IPS-15b (cell line): ENCODE data around the gene MED12.

Source experiments
- H3K27me3 ChIP-seq: one replicate; pipeline ENCODE4 v1.6.1; 2013; ENCODE audit warnings: low read length; ENCODE audit not compliant: control insufficient read depth, insufficient read depth
- H3K36me3 ChIP-seq: one replicate; pipeline ENCODE4 v1.6.1; 2013; ENCODE audit warnings: low read length; ENCODE audit not compliant: control insufficient read depth, insufficient read depth
- H3K4me1 ChIP-seq: one replicate; pipeline ENCODE4 v1.6.1; 2013; ENCODE audit warnings: mild to moderate bottlenecking, low read length; ENCODE audit not compliant: control insufficient read depth, insufficient read depth
- H3K4me3 ChIP-seq: one replicate; pipeline ENCODE4 v1.5.1; 2013; ENCODE audit warnings: low read depth, low read length
- H3K9ac ChIP-seq: one replicate; pipeline ENCODE4 v1.6.1; 2013; ENCODE audit warnings: low read depth, mild to moderate bottlenecking, low read length
- H3K9me3 ChIP-seq: one replicate; pipeline ENCODE4 v1.6.1; 2013; ENCODE audit warnings: mild to moderate bottlenecking, low read length; ENCODE audit not compliant: control insufficient read depth, insufficient read depth

Gene MED12

GRCh38 chrX:71147496-71148277, 29.3 kb downstream of the MED12 start:
- Histone ChIP-seq H3K36me3 (no peaks in the 10 kb centered on the region), H3K4me3 (no peak overlapping the region), H3K27me3 (no peaks in the 10 kb centered on the region), H3K4me1 (peaks cover 3% of the 10 kb centered on the region), H3K9me3 (no peaks in the 10 kb centered on the region), H3K9ac (no peak overlapping the region)

DNA sequence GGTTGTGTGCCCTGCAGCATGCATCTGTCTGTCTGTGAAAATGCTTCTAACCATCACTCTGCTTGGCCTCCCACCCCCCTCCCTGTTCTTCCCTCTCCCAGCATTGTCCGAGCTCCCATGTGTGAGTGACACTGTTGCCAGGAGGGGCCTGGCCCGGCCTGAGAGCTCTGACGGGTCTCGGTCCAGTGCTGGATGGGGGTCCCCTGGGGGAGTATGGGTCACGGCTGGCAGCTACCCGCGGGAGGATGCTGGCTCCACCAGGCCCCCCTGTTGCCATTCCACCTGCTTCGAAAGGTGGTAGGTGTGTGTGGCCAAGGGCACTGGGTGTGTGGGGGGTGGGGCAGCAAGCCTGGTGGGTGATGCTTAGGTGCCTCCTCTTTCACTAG, 29.9 kb downstream of the MED12 start:
- Histone ChIP-seq H3K4me1 (peaks cover 3% of the 10 kb centered on the region), H3K36me3 (no peaks in the 10 kb centered on the region), H3K9ac (no peak overlapping the region), H3K27me3 (no peaks in the 10 kb centered on the region), H3K9me3 (no peaks in the 10 kb centered on the region), H3K4me3 (no peak overlapping the region)

DNA sequence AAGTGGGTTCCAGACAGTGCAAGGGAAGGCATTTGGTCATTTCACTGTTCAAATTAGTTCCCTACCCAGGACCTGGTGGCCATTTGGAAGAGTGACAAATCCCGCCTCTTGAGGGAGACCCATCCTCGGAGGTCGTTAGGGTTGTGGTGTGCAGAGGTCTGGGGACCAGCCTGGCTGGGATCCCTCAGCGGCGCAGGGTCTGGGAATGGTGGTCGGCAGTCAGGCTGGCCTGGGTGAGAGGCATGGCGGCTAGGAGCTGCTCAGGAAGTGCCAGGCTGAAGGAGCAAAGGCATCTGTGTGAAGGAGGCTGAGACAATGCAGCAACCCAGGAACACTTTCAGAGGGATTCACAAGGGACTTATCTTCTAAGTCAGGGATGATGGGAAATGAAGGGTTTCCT, 33.0 kb downstream of the MED12 start:
- Histone ChIP-seq H3K4me1 (peaks cover under 1% of the 10 kb centered on the region), H3K9ac (no peak overlapping the region), H3K9me3 (peaks cover under 1% of the 10 kb centered on the region), H3K27me3 (no peaks in the 10 kb centered on the region), H3K36me3 (no peaks in the 10 kb centered on the region), H3K4me3 (no peak overlapping the region)

DNA sequence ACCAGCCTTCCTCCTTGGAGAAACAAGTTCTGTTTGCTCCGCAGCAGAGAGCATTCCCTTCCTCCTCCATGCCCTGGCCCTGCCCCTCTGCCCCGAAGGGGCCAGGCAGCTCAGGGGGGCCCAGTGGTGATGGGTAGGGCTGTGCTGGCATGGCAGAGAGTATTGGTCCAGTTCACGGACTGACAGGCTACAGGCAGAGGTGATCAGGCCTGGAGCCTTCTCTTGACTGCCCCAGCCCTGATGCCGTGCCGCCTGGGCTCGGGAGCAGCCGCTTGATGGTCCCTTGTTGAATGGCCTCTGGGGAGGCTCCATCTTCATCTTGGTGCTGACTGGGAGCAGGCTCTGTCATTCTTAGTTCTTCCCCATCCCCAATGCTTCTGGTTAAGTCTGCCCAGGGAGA, 35.8 kb downstream of the MED12 start:
- peaks cover 4% of the 10 kb centered on the region for H3K9me3 ChIP-seq
- peaks cover 5% of the 10 kb centered on the region for H3K36me3 ChIP-seq
- no peak overlapping the region for H3K9ac ChIP-seq
- no peaks in the 10 kb centered on the region for H3K27me3 ChIP-seq
- H3K4me3 ChIP-seq: no peak overlapping the region
- no peaks in the 10 kb centered on the region for H3K4me1 ChIP-seq

DNA sequence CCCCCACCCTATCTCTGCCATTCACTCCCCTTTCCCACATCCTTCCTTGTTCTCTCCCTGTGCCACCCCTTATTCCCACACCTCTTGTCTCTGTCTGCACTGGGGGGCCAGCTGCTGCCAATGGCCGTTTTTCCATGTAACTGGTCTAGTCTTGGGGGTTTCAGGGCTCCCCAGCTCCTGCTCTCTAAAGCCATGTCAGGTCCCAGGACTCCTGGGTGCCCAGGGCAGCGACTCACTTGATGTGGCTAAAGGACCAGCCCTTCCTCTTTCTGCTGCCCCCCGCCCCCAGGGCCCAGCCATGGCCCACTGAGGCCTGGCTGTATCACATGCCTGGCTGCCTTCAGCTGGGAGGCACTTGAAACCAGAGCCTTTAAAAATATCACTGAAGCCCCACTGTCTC, 36.2 kb downstream of the MED12 start:
- H3K4me3 ChIP-seq: no peak overlapping the region
- no peaks in the 10 kb centered on the region for H3K27me3 ChIP-seq
- H3K36me3 ChIP-seq: peaks cover 5% of the 10 kb centered on the region
- H3K4me1 ChIP-seq: no peaks in the 10 kb centered on the region
- peaks cover 4% of the 10 kb centered on the region for H3K9me3 ChIP-seq
- no peak overlapping the region for H3K9ac ChIP-seq

- H3K36me3 ChIP-seq: peaks cover 5% of the 10 kb centered on the region
- H3K4me1 ChIP-seq: no peaks in the 10 kb centered on the region
- no peaks in the 10 kb centered on the region for H3K27me3 ChIP-seq
- no peak overlapping the region for H3K9ac ChIP-seq
- peaks cover 4% of the 10 kb centered on the region for H3K9me3 ChIP-seq
- no peak overlapping the region for H3K4me3 ChIP-seq
Measured at GRCh38 chrX:71158603-71159002, 40.2 kb downstream of the MED12 start.

- H3K27me3 ChIP-seq: no peaks in the 10 kb centered on the region
- peaks cover 5% of the 10 kb centered on the region for H3K36me3 ChIP-seq
- H3K4me3 ChIP-seq: no peak overlapping the region
- H3K9ac ChIP-seq: no peak overlapping the region
- H3K4me1 ChIP-seq: no peaks in the 10 kb centered on the region
- peaks cover 4% of the 10 kb centered on the region for H3K9me3 ChIP-seq
Measured at GRCh38 chrX:71159335-71159734, 40.9 kb downstream of the MED12 start.

- Histone ChIP-seq H3K27me3 (no peaks in the 10 kb centered on the region), H3K9ac (no peak overlapping the region), H3K4me3 (no peak overlapping the region), H3K36me3 (peaks cover 5% of the 10 kb centered on the region), H3K9me3 (peaks cover 4% of the 10 kb centered on the region), H3K4me1 (no peaks in the 10 kb centered on the region)
Measured at GRCh38 chrX:71160475-71160874, 42.1 kb downstream of the MED12 start.

- H3K27me3 ChIP-seq: no peaks in the 10 kb centered on the region
Measured at GRCh38 chrX:71162981-71163380, 44.6 kb downstream of the MED12 start.

GRCh38 chrX:71164071-71164470, 45.7 kb downstream of the MED12 start:
- no peaks in the 10 kb centered on the region for H3K36me3 ChIP-seq
- H3K9ac ChIP-seq: no peak overlapping the region
- H3K9me3 ChIP-seq: peaks cover under 1% of the 10 kb centered on the region
- H3K4me3 ChIP-seq: no peak overlapping the region
- no peaks in the 10 kb centered on the region for H3K4me1 ChIP-seq
- H3K27me3 ChIP-seq: no peaks in the 10 kb centered on the region

More at GRCh38 chrX:71162981-71163380, 44.6 kb downstream of the MED12 start:
- no peaks in the 10 kb centered on the region for H3K36me3 ChIP-seq
- no peaks in the 10 kb centered on the region for H3K4me1 ChIP-seq
- H3K4me3 ChIP-seq: no peak overlapping the region
- H3K9ac ChIP-seq: no peak overlapping the region
- H3K9me3 ChIP-seq: no peaks in the 10 kb centered on the region

GRCh38 chrX:71166461-71166860, 48.1 kb downstream of the MED12 start:
- no peaks in the 10 kb centered on the region for H3K27me3 ChIP-seq
- no peak overlapping the region for H3K4me3 ChIP-seq
- no peaks in the 10 kb centered on the region for H3K36me3 ChIP-seq
- no peak overlapping the region for H3K9ac ChIP-seq
- peaks cover 3% of the 10 kb centered on the region for H3K9me3 ChIP-seq
- H3K4me1 ChIP-seq: peaks cover 5% of the 10 kb centered on the region

DNA sequence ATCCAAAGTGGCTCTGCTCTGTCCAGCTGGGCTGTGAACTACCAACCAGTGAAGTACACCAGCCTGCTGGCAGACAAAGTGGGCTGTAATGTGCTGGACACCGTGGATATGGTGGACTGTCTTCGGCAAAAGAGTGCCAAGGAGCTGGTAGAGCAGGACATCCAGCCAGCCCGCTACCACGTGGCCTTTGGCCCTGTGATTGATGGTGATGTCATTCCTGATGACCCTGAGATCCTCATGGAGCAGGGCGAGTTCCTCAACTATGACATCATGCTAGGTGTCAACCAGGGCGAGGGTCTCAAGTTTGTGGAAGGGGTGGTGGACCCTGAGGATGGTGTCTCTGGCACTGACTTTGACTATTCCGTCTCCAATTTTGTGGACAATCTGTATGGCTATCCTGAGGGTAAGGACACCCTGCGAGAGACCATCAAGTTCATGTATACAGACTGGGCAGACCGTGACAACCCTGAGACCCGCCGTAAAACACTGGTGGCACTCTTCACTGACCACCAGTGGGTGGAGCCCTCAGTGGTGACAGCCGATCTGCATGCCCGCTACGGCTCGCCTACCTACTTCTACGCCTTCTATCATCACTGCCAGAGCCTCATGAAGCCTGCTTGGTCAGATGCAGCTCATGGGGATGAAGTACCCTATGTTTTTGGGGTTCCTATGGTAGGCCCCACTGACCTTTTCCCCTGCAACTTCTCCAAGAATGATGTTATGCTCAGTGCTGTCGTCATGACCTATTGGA, 48.8 kb downstream of the MED12 start:
- Histone ChIP-seq H3K4me3 (no peak overlapping the region), H3K4me1 (peaks cover 7% of the 10 kb centered on the region), H3K27me3 (no peaks in the 10 kb centered on the region), H3K9ac (no peak overlapping the region), H3K36me3 (no peaks in the 10 kb centered on the region), H3K9me3 (peaks cover 3% of the 10 kb centered on the region)
